Brain microvascular endothelial cell (primary cell): ENCODE data around the gene TMEM266.

ENCODE experiments used
- DNase-seq: peaks from one replicate; pipeline ENCODE4 v3.0.0-alpha.2; 2020
- H3K27ac ChIP-seq: fragments of 250-450 bp; sonication (Bioruptor Pico); 2 replicates; pipeline ENCODE4 v1.5.1; 2020; ENCODE audit warnings: mild to moderate bottlenecking, moderate library complexity
- H3K27me3 ChIP-seq: fragments of 250-450 bp; sonication (Bioruptor Pico); replicated peaks from 2 replicates; pipeline ENCODE4 v1.5.1; 2020; ENCODE audit warnings: mild to moderate bottlenecking
- H3K36me3 ChIP-seq: fragments of 250-450 bp; sonication (Bioruptor Pico); replicated peaks from 2 replicates; pipeline ENCODE4 v1.5.1; 2020; ENCODE audit warnings: mild to moderate bottlenecking
- H3K4me3 ChIP-seq: 2 replicates; pipeline ENCODE4 v1.5.1; 2011; ENCODE audit warnings: low read depth, mild to moderate bottlenecking, control low read depth, low read length, moderate library complexity
- CTCF ChIP-seq: IDR thresholded peaks from 2 replicates; pipeline ENCODE4 v1.5.1; 2011; ENCODE audit warnings: low read depth, mild to moderate bottlenecking, moderate library complexity, low read length, control low read depth, inconsistent platforms; ENCODE audit errors: missing control alignments
- in situ Hi-C: cut with HindIII; loops from 2 replicates; pipeline ENCODE4 v1.10.0; 2017; ENCODE audit warnings: low sequenced_read_pairs, low pct_ligation_motif_present

Gene TMEM266

GRCh38 chr15:76206325-76206976 is 146.7 kb downstream of the TMEM266 start:
- no peak for TF ChIP-seq CTCF

GRCh38 chr15:76208084-76208785 is 148.4 kb downstream of the TMEM266 start:
- Histone ChIP-seq H3K27me3 (no peaks in the 10 kb centered on the region), H3K36me3 (no peaks in the 10 kb centered on the region), H3K27ac (no peak overlapping the region), H3K4me3 (no peak overlapping the region)
- no peak for TF ChIP-seq CTCF
- in situ Hi-C loops: no loop called here
- DNase-seq: no peak

More at GRCh38 chr15:76206325-76206976, 146.7 kb downstream of the TMEM266 start:
- H3K27me3 ChIP-seq: no peaks in the 10 kb centered on the region
- no peak overlapping the region for H3K4me3 ChIP-seq
- peak; percentile 15 for DNase-seq
- H3K27ac ChIP-seq: no peak overlapping the region
- in situ Hi-C loops: no loop called here
- H3K36me3 ChIP-seq: no peaks in the 10 kb centered on the region

- in situ Hi-C loops: no loop called here
- no peak for TF ChIP-seq CTCF
- H3K4me3 ChIP-seq: no peak overlapping the region
- no peaks in the 10 kb centered on the region for H3K27me3 ChIP-seq
- no peaks in the 10 kb centered on the region for H3K36me3 ChIP-seq
- DNase-seq: no peak
- no peak overlapping the region for H3K27ac ChIP-seq
Measured at GRCh38 chr15:76208786-76209424, 149.1 kb downstream of the TMEM266 start.

- no peak for DNase-seq
- Histone ChIP-seq H3K27ac (no peak overlapping the region), H3K4me3 (no peak overlapping the region), H3K27me3 (no peaks in the 10 kb centered on the region), H3K36me3 (no peaks in the 10 kb centered on the region)
- no peak for TF ChIP-seq CTCF
- in situ Hi-C loops: no loop called here
Measured at GRCh38 chr15:76209523-76209922, 149.7 kb downstream of the TMEM266 start.

- H3K4me3 ChIP-seq: no peak overlapping the region
- H3K27ac ChIP-seq: no peak overlapping the region
- no peak for DNase-seq
- H3K36me3 ChIP-seq: no peaks in the 10 kb centered on the region
- in situ Hi-C loops: no loop called here
- TF ChIP-seq CTCF: no peak
- H3K27me3 ChIP-seq: no peaks in the 10 kb centered on the region
Measured at GRCh38 chr15:76209942-76210341, 150.2 kb downstream of the TMEM266 start.
